ENCODE measurements around the gene SP2. TPM values are rescaled to one million over a fixed set of nuclear protein-coding genes. Genes with fewer than 3 reads are reported as not detected.

SP2 gene
- 10.9 TPM for polyA plus RNA-seq (2013, experiment 1 of 2)
- 8.2 TPM for polyA plus RNA-seq (2013, experiment 2 of 2)

- WGBS, 2 experiments (ENCODE audit: insufficient coverage in 2 of 2): 0% methylated on average over 35 to 66 of the region's 70 CpGs
- Histone ChIP-seq H3K9me3 (ENCODE audit: control insufficient read depth, low read length) (no peaks in the 10 kb centered on the region), H3K36me3 (ENCODE audit: control insufficient read depth, insufficient read depth, low read length) (peaks cover 16% of the 10 kb centered on the region), H3K4me1 (ENCODE audit: control insufficient read depth, insufficient read depth, low read length, poor library complexity, severe bottlenecking) (peaks cover 8% of the 10 kb centered on the region), H3K4me3 (ENCODE audit: extremely low read depth, insufficient read depth, low read length, poor library complexity, severe bottlenecking) (peak within 1 kb of the TSS; percentile 75), H3K27ac (ENCODE audit: low read depth, low read length, severe bottlenecking) (peak within 1 kb of the TSS; percentile 89)
Observed at GRCh38 chr17:47895856-47896671, at the start of gene SP2. TSS of gene SP2 (plus strand) at chr17:47896236. CDS start at chr17:47896287, 51 bp downstream.

DNA sequence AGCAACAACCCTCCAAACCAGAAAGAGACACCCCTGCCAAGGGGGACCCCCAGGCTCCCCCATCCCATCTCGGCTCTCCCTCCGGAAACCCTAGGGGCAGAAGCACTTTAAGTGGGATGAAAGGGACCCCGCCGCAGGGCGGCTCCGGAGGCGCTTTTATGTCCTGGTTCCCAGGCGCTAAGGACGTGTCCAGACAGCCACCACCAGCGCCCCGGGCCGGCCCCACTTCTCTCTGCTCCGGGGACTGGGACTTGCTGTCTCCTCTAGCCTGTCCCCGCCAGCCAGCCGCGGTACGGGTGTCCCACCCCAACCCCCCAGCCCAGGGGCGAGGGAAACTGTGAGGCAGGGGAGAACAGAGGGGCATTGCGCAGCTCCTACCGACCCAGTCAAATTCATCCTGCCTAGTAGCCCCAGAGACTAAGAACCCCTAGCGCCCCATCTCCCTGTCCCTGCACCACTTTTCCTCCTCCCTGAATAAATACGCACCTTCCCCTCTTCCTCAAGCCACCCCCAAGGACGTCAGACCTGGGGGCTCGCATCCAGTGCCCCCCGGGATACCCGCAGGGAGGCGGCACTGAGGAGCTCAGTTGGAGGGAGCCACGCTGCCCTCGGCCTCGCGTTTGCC lies 49.2 kb upstream of the SP2 start:
- Histone ChIP-seq H3K4me3 (ENCODE audit: extremely low read depth, insufficient read depth, low read length, poor library complexity, severe bottlenecking) (peak overlapping the region; percentile 1), H3K9me3 (ENCODE audit: control insufficient read depth, low read length) (no peaks in the 10 kb centered on the region), H3K36me3 (ENCODE audit: control insufficient read depth, insufficient read depth, low read length) (peaks cover 13% of the 10 kb centered on the region), H3K4me1 (ENCODE audit: control insufficient read depth, insufficient read depth, low read length, poor library complexity, severe bottlenecking) (peaks cover 47% of the 10 kb centered on the region), H3K27ac (ENCODE audit: low read depth, low read length, severe bottlenecking) (no peak overlapping the region)
- 37 to 41% methylated on average over 23 of the region's 31 CpGs for WGBS, 2 experiments (ENCODE audit: insufficient coverage in 2 of 2)

- peak overlapping the region; percentile 1 for H3K4me3 ChIP-seq (ENCODE audit: extremely low read depth, insufficient read depth, low read length, poor library complexity, severe bottlenecking)
Observed at GRCh38 chr17:47847341-47848197, 48.5 kb upstream of the SP2 start.

GRCh38 chr17:47848198-47848513 lies 47.9 kb upstream of the SP2 start:
- Histone ChIP-seq H3K36me3 (ENCODE audit: control insufficient read depth, insufficient read depth, low read length) (peaks cover 13% of the 10 kb centered on the region), H3K9me3 (ENCODE audit: control insufficient read depth, low read length) (no peaks in the 10 kb centered on the region), H3K4me3 (ENCODE audit: extremely low read depth, insufficient read depth, low read length, poor library complexity, severe bottlenecking) (no peak overlapping the region), H3K27ac (ENCODE audit: low read depth, low read length, severe bottlenecking) (no peak overlapping the region), H3K4me1 (ENCODE audit: control insufficient read depth, insufficient read depth, low read length, poor library complexity, severe bottlenecking) (peaks cover 55% of the 10 kb centered on the region)
- 29 to 34% methylated on average over 7 to 17 of the region's 23 CpGs for WGBS, 2 experiments (ENCODE audit: insufficient coverage in 2 of 2)

More at GRCh38 chr17:47847341-47848197, 48.5 kb upstream of the SP2 start:
- Histone ChIP-seq H3K27ac (ENCODE audit: low read depth, low read length, severe bottlenecking) (no peak overlapping the region), H3K9me3 (ENCODE audit: control insufficient read depth, low read length) (no peaks in the 10 kb centered on the region), H3K4me1 (ENCODE audit: control insufficient read depth, insufficient read depth, low read length, poor library complexity, severe bottlenecking) (peaks cover 55% of the 10 kb centered on the region), H3K36me3 (ENCODE audit: control insufficient read depth, insufficient read depth, low read length) (peaks cover 13% of the 10 kb centered on the region)
- 29 to 35% methylated on average over 53 to 71 of the region's 71 CpGs for WGBS, 2 experiments (ENCODE audit: insufficient coverage in 2 of 2)

DNA sequence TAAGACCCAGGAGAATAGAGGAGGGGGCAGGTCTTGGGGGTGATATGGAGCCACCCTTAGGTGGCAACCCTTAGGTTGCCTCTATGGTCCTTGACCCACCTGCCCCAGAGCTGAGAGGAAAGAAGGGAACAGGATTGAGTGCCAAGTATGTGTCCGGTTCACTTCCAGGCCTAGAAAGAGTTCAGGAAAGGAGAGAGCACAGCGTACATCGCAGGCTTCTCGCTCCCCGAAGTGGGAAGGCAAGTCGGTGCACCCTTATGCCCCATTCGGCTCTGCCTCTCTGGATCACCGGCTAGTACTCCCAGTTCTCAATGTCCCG lies 45.7 kb upstream of the SP2 start:
- peaks cover 49% of the 10 kb centered on the region for H3K4me1 ChIP-seq (ENCODE audit: control insufficient read depth, insufficient read depth, low read length, poor library complexity, severe bottlenecking)
- H3K36me3 ChIP-seq (ENCODE audit: control insufficient read depth, insufficient read depth, low read length): peaks cover 13% of the 10 kb centered on the region
- no peak overlapping the region for H3K27ac ChIP-seq (ENCODE audit: low read depth, low read length, severe bottlenecking)
- no peaks in the 10 kb centered on the region for H3K9me3 ChIP-seq (ENCODE audit: control insufficient read depth, low read length)
- WGBS, 2 experiments (ENCODE audit: insufficient coverage in 2 of 2): 13 to 14% methylated on average over 9 of the region's 9 CpGs
- peak overlapping the region; percentile 57 for H3K4me3 ChIP-seq (ENCODE audit: extremely low read depth, insufficient read depth, low read length, poor library complexity, severe bottlenecking)

DNA sequence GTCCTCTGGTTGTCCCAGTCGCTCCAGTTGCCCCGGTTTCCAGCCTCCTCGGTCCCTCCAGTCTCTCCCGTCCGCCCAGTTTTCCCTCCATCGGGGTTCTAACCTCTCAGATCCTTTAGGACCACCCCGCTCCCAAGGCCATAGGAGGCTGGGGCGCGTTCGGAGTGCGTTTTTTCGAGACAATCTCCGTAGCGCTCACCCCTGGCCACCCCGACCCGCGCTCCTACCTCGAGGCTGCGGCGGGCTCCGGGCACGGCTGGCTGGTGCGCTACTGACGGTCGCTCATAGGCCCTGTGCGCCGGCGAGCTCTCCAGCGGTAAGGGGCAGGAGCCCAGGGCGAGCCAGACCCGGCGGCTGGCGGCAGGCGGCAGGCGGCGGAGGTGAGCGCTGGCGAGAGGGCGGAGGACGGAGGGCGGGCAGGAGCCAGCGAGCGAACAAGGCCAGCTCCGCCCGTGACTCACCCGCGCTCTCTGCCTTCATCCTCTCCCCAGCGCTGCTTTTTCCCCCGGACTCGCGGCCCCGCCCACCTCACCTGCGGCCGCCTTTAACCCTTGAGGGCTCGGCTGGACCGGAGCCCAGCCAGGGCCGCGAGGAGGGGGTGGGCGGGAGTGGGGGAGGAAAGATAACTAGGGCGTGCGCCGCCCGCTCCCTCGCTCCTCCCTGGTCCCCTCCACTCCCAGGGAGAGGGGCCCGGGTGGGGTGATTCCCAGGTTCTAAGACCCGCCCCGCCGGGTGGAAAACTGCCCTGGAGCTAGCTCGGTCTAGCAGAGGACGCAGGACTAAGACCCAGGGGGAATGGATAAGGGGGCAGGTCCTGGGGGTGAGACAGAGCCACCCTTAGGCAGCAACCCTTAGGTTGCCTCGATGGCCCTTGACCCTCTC lies 45.1 kb upstream of the SP2 start, which contains the start of gene SP6:
SP6 (minus strand) TSS at position 472 of the 882 bp plus-strand sequence. CDS start 2,734 bp downstream, outside the sequence.
- Histone ChIP-seq H3K27ac (ENCODE audit: low read depth, low read length, severe bottlenecking) (peak within 1 kb of the TSS; percentile 23), H3K4me1 (ENCODE audit: control insufficient read depth, insufficient read depth, low read length, poor library complexity, severe bottlenecking) (peaks cover 49% of the 10 kb centered on the region), H3K36me3 (ENCODE audit: control insufficient read depth, insufficient read depth, low read length) (peaks cover 13% of the 10 kb centered on the region), H3K9me3 (ENCODE audit: control insufficient read depth, low read length) (no peaks in the 10 kb centered on the region), H3K4me3 (ENCODE audit: extremely low read depth, insufficient read depth, low read length, poor library complexity, severe bottlenecking) (peak within 1 kb of the TSS; percentile 57)
- 2% methylated on average over 39 to 52 of the region's 71 CpGs for WGBS, 2 experiments (ENCODE audit: insufficient coverage in 2 of 2)

- no peaks in the 10 kb centered on the region for H3K9me3 ChIP-seq (ENCODE audit: control insufficient read depth, low read length)
- H3K27ac ChIP-seq (ENCODE audit: low read depth, low read length, severe bottlenecking): no peak overlapping the region
- peaks cover 9% of the 10 kb centered on the region for H3K36me3 ChIP-seq (ENCODE audit: control insufficient read depth, insufficient read depth, low read length)
- H3K4me1 ChIP-seq (ENCODE audit: control insufficient read depth, insufficient read depth, low read length, poor library complexity, severe bottlenecking): peaks cover 51% of the 10 kb centered on the region
- 0 to 5% methylated on average over 3 to 6 of the region's 11 CpGs for WGBS, 2 experiments (ENCODE audit: insufficient coverage in 2 of 2)
- H3K4me3 ChIP-seq (ENCODE audit: extremely low read depth, insufficient read depth, low read length, poor library complexity, severe bottlenecking): peak overlapping the region; percentile 57
Observed at GRCh38 chr17:47851764-47852112, 44.3 kb upstream of the SP2 start.

DNA sequence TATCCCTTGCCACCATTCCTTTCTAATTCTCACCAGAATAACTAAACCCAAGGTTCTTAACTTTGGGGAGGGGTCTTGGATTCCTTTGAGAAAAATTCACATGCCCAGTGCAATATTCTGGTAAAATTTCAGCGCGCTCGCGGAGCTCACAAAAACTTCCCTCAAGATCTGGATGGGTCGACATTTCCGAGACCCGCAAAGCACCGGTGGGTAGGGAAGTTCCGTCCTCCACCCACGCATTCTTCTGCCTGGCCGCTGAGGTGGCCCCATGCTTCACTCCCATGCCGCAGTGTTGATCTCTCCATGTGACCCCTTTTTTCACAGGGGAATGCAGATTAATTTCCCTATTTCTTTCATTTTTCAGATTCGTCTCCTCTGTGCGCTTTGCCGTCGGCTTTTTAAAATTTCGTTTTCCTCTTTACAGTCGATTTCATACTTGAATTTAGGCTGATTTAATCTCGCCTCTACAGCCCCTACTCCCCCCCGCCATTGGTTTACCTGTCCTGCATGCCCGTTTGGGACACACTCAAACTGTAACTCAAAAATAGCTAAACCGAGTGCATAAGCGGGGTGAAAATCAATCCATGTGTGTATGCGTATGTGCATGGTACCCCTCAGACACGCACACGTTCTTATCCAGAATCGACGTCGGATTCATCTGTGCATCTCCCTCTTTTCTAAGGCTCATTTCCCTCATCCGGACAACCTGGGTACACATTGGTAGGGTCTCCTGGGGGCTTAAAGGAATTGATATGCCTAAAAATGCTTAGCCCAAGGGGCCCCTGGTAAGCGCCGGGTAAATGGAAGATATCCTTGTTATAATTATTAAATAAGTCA lies 43.7 kb upstream of the SP2 start:
- Histone ChIP-seq H3K4me3 (ENCODE audit: extremely low read depth, insufficient read depth, low read length, poor library complexity, severe bottlenecking) (peak overlapping the region; percentile 57), H3K4me1 (ENCODE audit: control insufficient read depth, insufficient read depth, low read length, poor library complexity, severe bottlenecking) (peaks cover 47% of the 10 kb centered on the region), H3K27ac (ENCODE audit: low read depth, low read length, severe bottlenecking) (no peak overlapping the region), H3K9me3 (ENCODE audit: control insufficient read depth, low read length) (no peaks in the 10 kb centered on the region), H3K36me3 (ENCODE audit: control insufficient read depth, insufficient read depth, low read length) (peaks cover 4% of the 10 kb centered on the region)
- 35 to 50% methylated on average over 22 to 30 of the region's 32 CpGs for WGBS, 2 experiments (ENCODE audit: insufficient coverage in 2 of 2)

GRCh38 chr17:47853616-47854015 lies 42.4 kb upstream of the SP2 start:
- WGBS, 2 experiments (ENCODE audit: insufficient coverage in 2 of 2): 55 to 62% methylated on average over 4 to 5 of the region's 5 CpGs
- H3K36me3 ChIP-seq (ENCODE audit: control insufficient read depth, insufficient read depth, low read length): no peaks in the 10 kb centered on the region
- peaks cover 50% of the 10 kb centered on the region for H3K4me1 ChIP-seq (ENCODE audit: control insufficient read depth, insufficient read depth, low read length, poor library complexity, severe bottlenecking)
- H3K9me3 ChIP-seq (ENCODE audit: control insufficient read depth, low read length): no peaks in the 10 kb centered on the region
- H3K4me3 ChIP-seq (ENCODE audit: extremely low read depth, insufficient read depth, low read length, poor library complexity, severe bottlenecking): peak overlapping the region; percentile 30
- no peak overlapping the region for H3K27ac ChIP-seq (ENCODE audit: low read depth, low read length, severe bottlenecking)
